Measurements from ENCODE around the gene GNB1L.
"Not testable (repeated sequence)": the region's sequence is repeated elsewhere in the genome, so short reads cannot be mapped to it uniquely, and the experiment has no call there.

Gene GNB1L

GRCh38 chr22:19888131-19888746 lies 33.6 kb upstream of the GNB1L start:
- no peak for DNase-seq

GRCh38 chr22:19887256-19887985 lies 32.7 kb upstream of the GNB1L start:
- DNase-seq = no peak

GRCh38 chr22:19886605-19887255 lies 32.1 kb upstream of the GNB1L start:
- peak; percentile 79 for DNase-seq

- no peak for DNase-seq
Measured at GRCh38 chr22:19885841-19886592, 31.3 kb upstream of the GNB1L start.

- no peak for DNase-seq
Measured at GRCh38 chr22:19884954-19885751, 30.5 kb upstream of the GNB1L start.

- DNase-seq = no peak
Measured at GRCh38 chr22:19884161-19884953, 29.7 kb upstream of the GNB1L start.

GRCh38 chr22:19883446-19883845 lies 28.8 kb upstream of the GNB1L start:
- not testable (repeated sequence) for DNase-seq

GRCh38 chr22:19882446-19883381 lies 28.0 kb upstream of the GNB1L start:
- no peak for DNase-seq

GRCh38 chr22:19880786-19881569 lies 26.3 kb upstream of the GNB1L start:
- no peak for DNase-seq

- DNase-seq = no peak
Measured at GRCh38 chr22:19879992-19880785, 25.5 kb upstream of the GNB1L start.

GRCh38 chr22:19879643-19879991 lies 24.9 kb upstream of the GNB1L start:
- DNase-seq = no peak

GRCh38 chr22:19879246-19879570 lies 24.5 kb upstream of the GNB1L start:
- no peak for DNase-seq

- DNase-seq = no peak
Measured at GRCh38 chr22:19878461-19879245, 24.0 kb upstream of the GNB1L start.

- no peak for DNase-seq
Measured at GRCh38 chr22:19877626-19878339, 23.1 kb upstream of the GNB1L start.

- no peak for DNase-seq
Measured at GRCh38 chr22:19876941-19877625, 22.4 kb upstream of the GNB1L start.

- DNase-seq = no peak
Measured at GRCh38 chr22:19876314-19876940, 21.8 kb upstream of the GNB1L start.

Measured in hematopoietic multipotent progenitor cell treated with erythropoietin and hydrocortisone succinate and interleukin-3 and kit ligand, for 6 days (in vitro differentiated cells).